WTC11 (cell line): ENCODE results near the gene NR5A1.

Experiments
- CBFB ChIP-seq: sonication (generic); formaldehyde crosslinking; IDR thresholded peaks from 2 replicates; pipeline ENCODE4 v1.8.1; 2022; ENCODE audit warnings: mild to moderate bottlenecking, low read depth, missing genetic modification reagents
- SP1 ChIP-seq: sonication (generic); formaldehyde crosslinking; conservative IDR thresholded peaks from 2 replicates; pipeline ENCODE4 v1.8.1; 2022; ENCODE audit warnings: missing genetic modification reagents
- ZBTB21 ChIP-seq: sonication (generic); formaldehyde crosslinking; IDR thresholded peaks from 2 replicates; pipeline ENCODE4 v1.8.1; 2023; ENCODE audit warnings: mild to moderate bottlenecking, missing genetic modification reagents, borderline replicate concordance
- ZNF416 ChIP-seq: fragments of 250-450 bp; sonication (Bioruptor Pico); IDR thresholded peaks from 2 replicates; pipeline ENCODE4 v1.9.0; 2021; ENCODE audit warnings: mild to moderate bottlenecking, inconsistent platforms
- TF ChIP-seq, protein P1 (sequence below): fragments of 200-600 bp; IDR thresholded peaks from 2 replicates; pipeline ENCODE4 v1.8.0; 2022; ENCODE audit warnings: antibody characterized with exemption
- TF ChIP-seq, protein P2 (sequence below): sonication (generic); formaldehyde crosslinking; IDR thresholded peaks from 2 replicates; pipeline ENCODE4 v1.8.1; 2022; ENCODE audit warnings: low read depth, mild to moderate bottlenecking, moderate library complexity, missing genetic modification reagents, borderline replicate concordance
- TF ChIP-seq, protein P3 (sequence below): sonication (generic); formaldehyde crosslinking; IDR thresholded peaks from 2 replicates; pipeline ENCODE4 v1.8.0; 2023; ENCODE audit warnings: missing genetic modification reagents

DNA sequence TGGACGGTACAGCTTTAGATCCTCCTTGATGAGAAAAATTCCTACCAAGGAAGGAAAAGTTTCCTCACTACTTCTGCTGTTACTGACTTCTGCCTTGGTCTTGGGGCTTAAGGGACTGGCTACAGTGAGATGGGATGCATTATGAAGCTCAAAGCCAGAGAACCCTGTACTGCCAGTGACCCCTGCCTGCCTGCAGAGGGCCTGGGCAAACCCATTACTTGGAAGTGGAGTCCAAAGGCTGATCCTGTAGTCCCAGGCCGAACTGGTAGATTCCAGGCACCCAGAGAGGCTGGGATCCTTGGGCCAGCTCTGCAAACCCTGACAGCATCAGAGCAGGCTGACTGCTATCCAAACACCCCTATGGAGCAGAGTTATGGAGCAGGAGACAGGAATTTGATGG lies 25.7 kb upstream of the NR5A1 start:
- TF ChIP-seq, protein P1, sequence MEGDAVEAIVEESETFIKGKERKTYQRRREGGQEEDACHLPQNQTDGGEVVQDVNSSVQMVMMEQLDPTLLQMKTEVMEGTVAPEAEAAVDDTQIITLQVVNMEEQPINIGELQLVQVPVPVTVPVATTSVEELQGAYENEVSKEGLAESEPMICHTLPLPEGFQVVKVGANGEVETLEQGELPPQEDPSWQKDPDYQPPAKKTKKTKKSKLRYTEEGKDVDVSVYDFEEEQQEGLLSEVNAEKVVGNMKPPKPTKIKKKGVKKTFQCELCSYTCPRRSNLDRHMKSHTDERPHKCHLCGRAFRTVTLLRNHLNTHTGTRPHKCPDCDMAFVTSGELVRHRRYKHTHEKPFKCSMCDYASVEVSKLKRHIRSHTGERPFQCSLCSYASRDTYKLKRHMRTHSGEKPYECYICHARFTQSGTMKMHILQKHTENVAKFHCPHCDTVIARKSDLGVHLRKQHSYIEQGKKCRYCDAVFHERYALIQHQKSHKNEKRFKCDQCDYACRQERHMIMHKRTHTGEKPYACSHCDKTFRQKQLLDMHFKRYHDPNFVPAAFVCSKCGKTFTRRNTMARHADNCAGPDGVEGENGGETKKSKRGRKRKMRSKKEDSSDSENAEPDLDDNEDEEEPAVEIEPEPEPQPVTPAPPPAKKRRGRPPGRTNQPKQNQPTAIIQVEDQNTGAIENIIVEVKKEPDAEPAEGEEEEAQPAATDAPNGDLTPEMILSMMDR, result no peak
- TF ChIP-seq, protein P2, sequence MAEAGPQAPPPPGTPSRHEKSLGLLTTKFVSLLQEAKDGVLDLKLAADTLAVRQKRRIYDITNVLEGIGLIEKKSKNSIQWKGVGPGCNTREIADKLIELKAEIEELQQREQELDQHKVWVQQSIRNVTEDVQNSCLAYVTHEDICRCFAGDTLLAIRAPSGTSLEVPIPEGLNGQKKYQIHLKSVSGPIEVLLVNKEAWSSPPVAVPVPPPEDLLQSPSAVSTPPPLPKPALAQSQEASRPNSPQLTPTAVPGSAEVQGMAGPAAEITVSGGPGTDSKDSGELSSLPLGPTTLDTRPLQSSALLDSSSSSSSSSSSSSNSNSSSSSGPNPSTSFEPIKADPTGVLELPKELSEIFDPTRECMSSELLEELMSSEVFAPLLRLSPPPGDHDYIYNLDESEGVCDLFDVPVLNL (CRISPR knock-in tag), result no peak
- no peak for TF ChIP-seq CBFB
- no peak for TF ChIP-seq SP1
- TF ChIP-seq, protein P3, sequence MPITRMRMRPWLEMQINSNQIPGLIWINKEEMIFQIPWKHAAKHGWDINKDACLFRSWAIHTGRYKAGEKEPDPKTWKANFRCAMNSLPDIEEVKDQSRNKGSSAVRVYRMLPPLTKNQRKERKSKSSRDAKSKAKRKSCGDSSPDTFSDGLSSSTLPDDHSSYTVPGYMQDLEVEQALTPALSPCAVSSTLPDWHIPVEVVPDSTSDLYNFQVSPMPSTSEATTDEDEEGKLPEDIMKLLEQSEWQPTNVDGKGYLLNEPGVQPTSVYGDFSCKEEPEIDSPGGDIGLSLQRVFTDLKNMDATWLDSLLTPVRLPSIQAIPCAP (CRISPR knock-in tag), result no peak
- no peak for TF ChIP-seq ZNF416 (CRISPR knock-in tag)
- no peak for TF ChIP-seq ZBTB21 (CRISPR knock-in tag)
